HEK293 (cell line): ENCODE measurements around the gene TIMM50.

Experiments used
- BCL11A ChIP-seq: fragments of 450-650 bp; formaldehyde crosslinking; IDR thresholded peaks from 2 replicates; pipeline ENCODE4 v1.5.1; 2016; ENCODE audit warnings: low read depth, missing biosample characterization, missing genetic modification characterization
- REST ChIP-seq: fragments of 450-650 bp; formaldehyde crosslinking; IDR thresholded peaks from 2 replicates; pipeline ENCODE4 v1.5.1; 2016; ENCODE audit warnings: missing biosample characterization, missing genetic modification characterization
- ZBTB1 ChIP-seq: fragments of 450-650 bp; formaldehyde crosslinking; IDR thresholded peaks from 2 replicates; pipeline ENCODE4 v1.5.1; 2016; ENCODE audit warnings: missing biosample characterization, missing genetic modification characterization
- ZNF114 ChIP-seq: fragments of 450-650 bp; formaldehyde crosslinking; IDR thresholded peaks from 2 replicates; pipeline ENCODE4 v1.5.0; 2017; ENCODE audit warnings: missing biosample characterization, missing genetic modification characterization
- ZNF513 ChIP-seq: fragments of 450-650 bp; IDR thresholded peaks from 2 replicates; pipeline ENCODE4 v1.5.1; 2018; ENCODE audit warnings: missing biosample characterization, missing genetic modification characterization

GRCh38 chr19:39471756-39472536 lies 8.7 kb upstream of the TIMM50 start:
- TF ChIP-seq ZBTB1 (no peak), REST (tag by site-specific recombination) (no peak), ZNF513 (tag by site-specific recombination) (no peak), BCL11A (tag by site-specific recombination) (no peak), ZNF114 (no peak)
